ENCODE results near the gene HOXD8. TPM values are rescaled to one million over a fixed set of nuclear protein-coding genes. Genes with fewer than 3 reads are reported as not detected.

The HOXD8 gene
- total and polyA plus RNA-seq, 4 donors, result 0.34 to 1.6 (median 1.0) TPM

DNA sequence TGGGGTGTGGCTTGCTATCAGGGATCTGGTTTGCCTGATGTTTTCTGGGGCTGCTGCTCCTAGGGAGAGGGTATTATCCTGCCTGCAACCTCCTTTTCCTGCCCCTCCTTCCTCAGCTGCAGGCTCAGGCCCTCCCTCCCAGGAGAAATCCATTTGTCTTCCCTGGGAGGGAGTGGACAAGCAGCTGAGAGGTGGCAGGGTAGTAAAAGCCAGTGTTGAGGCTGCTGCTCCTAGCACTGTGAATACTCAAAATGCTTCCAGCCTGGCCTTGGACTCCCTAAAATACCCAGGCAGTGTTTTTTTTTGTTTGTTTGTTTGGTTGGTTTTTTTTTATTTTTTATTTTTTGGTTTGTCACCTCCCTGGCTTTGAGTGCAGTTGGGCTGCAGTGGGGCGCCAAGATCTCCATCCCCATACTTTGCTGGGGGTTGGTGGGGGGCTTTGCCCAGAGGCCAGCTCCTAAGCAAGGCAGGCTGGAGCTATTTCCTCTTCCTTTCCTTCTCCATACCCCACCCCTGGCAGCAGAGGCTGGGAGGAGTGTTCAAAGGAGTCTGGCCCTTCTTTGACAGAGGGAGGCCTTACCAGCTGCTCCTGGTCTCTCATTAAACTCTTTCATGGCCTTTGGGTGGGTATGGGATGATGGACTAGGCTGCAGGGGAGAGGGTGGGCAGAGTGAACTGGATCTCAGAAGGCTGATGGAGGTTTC, 41.2 kb downstream of the HOXD8 start:
- peaks cover 21 to 98% (median 87%) of the 10 kb centered on the region in 3 donors for H3K27me3 ChIP-seq (ENCODE audit: control insufficient read depth in 3 of 3, insufficient read depth in 3 of 3, low read length in 2 of 3)
- 67 to 77% methylated on average over 1 of the region's 1 CpG for WGBS, 2 donors
- no peak for TF ChIP-seq CTCF (IDR thresholded peaks at IDR 0.05; ENCODE audit: control extremely low read depth, extremely low read depth)
- H3K4me3 ChIP-seq, result no peak overlapping the region
- DNase-seq, result no peak
- peaks cover 0 to 15% (median 0%) of the 10 kb centered on the region in 4 donors for H3K9me3 ChIP-seq (ENCODE audit: control insufficient read depth in 4 of 4, insufficient read depth in 3 of 4, low read length in 3 of 4)
- H3K4me1 ChIP-seq (ENCODE audit: control insufficient read depth in 5 of 5, insufficient read depth in 5 of 5, low read length in 5 of 5), result peaks cover 0 to 12% (median 0%) of the 10 kb centered on the region in 5 donors
- no peaks in the 10 kb centered on the region for H3K36me3 ChIP-seq (ENCODE audit: control insufficient read depth in 4 of 4, insufficient read depth in 4 of 4, low read length in 4 of 4)
- no peak overlapping the region for H3K9ac ChIP-seq (ENCODE audit: insufficient read depth in 1 of 2, low read length in 2 of 2)
- ATAC-seq (ENCODE audit: insufficient read depth, low FRiP score), result no peak
- no peak overlapping the region for H3K27ac ChIP-seq (ENCODE audit: low read depth in 1 of 2, low read length in 1 of 2)

GRCh38 chr2:176171351-176172006, 42.0 kb downstream of the HOXD8 start:
- Histone ChIP-seq H3K27ac (ENCODE audit: low read depth in 1 of 2, low read length in 1 of 2) (no peak overlapping the region), H3K9ac (ENCODE audit: insufficient read depth in 1 of 2, low read length in 2 of 2) (no peak overlapping the region)
- 7 to 9% methylated on average over 48 to 51 of the region's 51 CpGs for WGBS, 2 donors

GRCh38 chr2:176172007-176172894, 42.7 kb downstream of the HOXD8 start:
- no peak overlapping the region for H3K27ac ChIP-seq (ENCODE audit: low read depth in 1 of 2, low read length in 1 of 2)
- peaks cover 0 to 12% (median 0%) of the 10 kb centered on the region in 5 donors for H3K4me1 ChIP-seq (ENCODE audit: control insufficient read depth in 5 of 5, insufficient read depth in 5 of 5, low read length in 5 of 5)
- ATAC-seq (ENCODE audit: insufficient read depth, low FRiP score) (no peak), DNase-seq (no peak)
- TF ChIP-seq CTCF (IDR thresholded peaks at IDR 0.05; ENCODE audit: control extremely low read depth, extremely low read depth), result no peak
- H3K9ac ChIP-seq (ENCODE audit: insufficient read depth in 1 of 2, low read length in 2 of 2), result no peak overlapping the region
- no peak overlapping the region for H3K4me3 ChIP-seq
- H3K36me3 ChIP-seq (ENCODE audit: control insufficient read depth in 4 of 4, insufficient read depth in 4 of 4, low read length in 4 of 4), result no peaks in the 10 kb centered on the region
- peaks cover 27 to 98% (median 87%) of the 10 kb centered on the region in 3 donors for H3K27me3 ChIP-seq (ENCODE audit: control insufficient read depth in 3 of 3, insufficient read depth in 3 of 3, low read length in 2 of 3)
- peaks cover 0 to 15% (median 0%) of the 10 kb centered on the region in 4 donors for H3K9me3 ChIP-seq (ENCODE audit: control insufficient read depth in 4 of 4, insufficient read depth in 3 of 4, low read length in 3 of 4)
- WGBS, 2 donors, result 13 to 25% methylated on average over 60 of the region's 60 CpGs

More at GRCh38 chr2:176171351-176172006, 42.0 kb downstream of the HOXD8 start:
- Histone ChIP-seq H3K9me3 (ENCODE audit: control insufficient read depth in 4 of 4, insufficient read depth in 3 of 4, low read length in 3 of 4) (peaks cover 0 to 15% (median 0%) of the 10 kb centered on the region in 4 donors), H3K4me1 (ENCODE audit: control insufficient read depth in 5 of 5, insufficient read depth in 5 of 5, low read length in 5 of 5) (peaks cover 0 to 12% (median 0%) of the 10 kb centered on the region in 5 donors), H3K36me3 (ENCODE audit: control insufficient read depth in 4 of 4, insufficient read depth in 4 of 4, low read length in 4 of 4) (no peaks in the 10 kb centered on the region), H3K27me3 (ENCODE audit: control insufficient read depth in 3 of 3, insufficient read depth in 3 of 3, low read length in 2 of 3) (peaks cover 27 to 98% (median 87%) of the 10 kb centered on the region in 3 donors), H3K4me3 (no peak overlapping the region)
- ATAC-seq (ENCODE audit: insufficient read depth, low FRiP score) (no peak), DNase-seq (peak in 2 of 3 donors; percentile 50 to 66)
- no peak for TF ChIP-seq CTCF (IDR thresholded peaks at IDR 0.05; ENCODE audit: control extremely low read depth, extremely low read depth)

All from lung (tissue), 12 donors.